ENCODE results near the gene HPN. TPM values are rescaled to one million over a fixed set of nuclear protein-coding genes. Genes with fewer than 3 reads are reported as not detected.
"Not testable (repeated sequence)": the region's sequence is repeated elsewhere in the genome, so short reads cannot be mapped to it uniquely, and the experiment has no call there.

Gene HPN
- total and polyA plus RNA-seq, 2 donors from 2014 or later: 134 to 331 TPM

DNA sequence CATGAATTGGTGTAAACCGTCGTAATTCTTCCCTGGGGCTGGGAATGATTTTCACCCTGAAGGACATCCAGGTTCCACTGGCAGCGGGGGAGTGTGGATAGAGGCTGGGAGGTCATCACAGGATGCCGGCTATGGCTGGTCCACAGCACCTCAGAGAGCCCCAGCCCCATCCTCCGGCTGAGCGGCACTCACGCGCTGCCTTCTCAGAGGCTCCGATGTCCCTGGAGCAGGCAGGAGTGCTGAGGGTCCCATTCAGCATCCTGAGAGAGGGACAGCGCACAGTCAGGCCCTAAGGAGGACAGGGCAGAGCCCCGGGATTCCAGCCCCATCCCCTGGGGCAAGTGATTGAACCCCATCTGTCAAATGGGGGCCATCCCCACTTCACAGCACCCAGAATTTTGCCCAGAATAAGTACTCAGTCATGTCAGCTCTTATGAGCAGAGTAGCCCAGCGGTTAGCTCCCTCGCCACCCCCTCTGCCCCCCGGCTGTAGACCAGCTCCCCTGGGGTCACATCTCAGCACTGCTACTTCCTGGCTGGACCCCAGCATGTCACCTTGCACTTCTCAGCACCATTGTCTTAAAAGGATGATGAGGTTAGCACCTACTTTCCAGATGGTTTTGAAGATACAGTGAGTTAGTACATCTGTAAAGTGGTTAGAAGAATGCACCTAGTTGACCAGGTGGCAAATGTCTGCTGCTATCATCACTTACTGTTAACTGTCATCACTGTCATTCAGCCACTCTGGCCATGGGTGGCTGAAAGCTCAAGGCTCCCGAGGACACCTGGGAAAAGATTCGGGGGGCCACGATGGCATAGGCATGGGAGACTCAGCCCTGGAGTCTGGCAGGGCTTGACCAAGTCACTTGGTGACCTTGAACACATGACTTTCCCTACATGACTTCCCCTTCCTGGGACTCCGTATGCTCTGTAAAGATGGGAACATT lies 29.5 kb upstream of the HPN start:
- no peak for FAIRE-seq
- TF ChIP-seq CTCF (IDR thresholded peaks at IDR 0.05; ENCODE audit: borderline replicate concordance, extremely low read depth, insufficient read depth): no peak
- H3K36me3 ChIP-seq (ENCODE audit: control insufficient read depth in 2 of 3, insufficient read depth in 3 of 3, low read length in 3 of 3): peaks cover 6 to 19% (median 6%) of the 10 kb centered on the region in 3 donors
- intact Hi-C loops (cut with DNase I): loop anchor here (5.0 kb wide), 1 partner anchor 40 kb away; no protein-coding TSS in a partner anchor
- peak in 1 of 5 donors; percentile 37 for DNase-seq
- H3K27ac ChIP-seq (ENCODE audit: low read depth in 2 of 2, low read length in 2 of 2): peak overlapping the region in 1 of 2 donors; percentile 15
- H3K9ac ChIP-seq (ENCODE audit: low read length in 3 of 3): no peak overlapping the region
- no peaks in the 10 kb centered on the region for H3K27me3 ChIP-seq (ENCODE audit: control insufficient read depth, insufficient read depth, low read length)
- no peak overlapping the region for H3K4me3 ChIP-seq (ENCODE audit: low read length in 3 of 3)
- H3K9me3 ChIP-seq (ENCODE audit: control insufficient read depth in 2 of 3, insufficient read depth in 1 of 3, low read length in 3 of 3): no peaks in the 10 kb centered on the region
- peaks cover 0 to 9% (median 0%) of the 10 kb centered on the region in 3 donors for H3K4me1 ChIP-seq (ENCODE audit: control insufficient read depth in 2 of 3, insufficient read depth in 2 of 3, low read depth in 1 of 3, low read length in 3 of 3)

- peaks cover 6 to 19% (median 7%) of the 10 kb centered on the region in 3 donors for H3K36me3 ChIP-seq (ENCODE audit: control insufficient read depth in 2 of 3, insufficient read depth in 3 of 3, low read length in 3 of 3)
- intact Hi-C loops (cut with DNase I): loop anchor here (5.0 kb wide), 1 partner anchor 41 kb away; no protein-coding TSS in a partner anchor
- H3K27me3 ChIP-seq (ENCODE audit: control insufficient read depth, insufficient read depth, low read length): no peaks in the 10 kb centered on the region
- H3K9ac ChIP-seq (ENCODE audit: low read length in 3 of 3): no peak overlapping the region
- no peaks in the 10 kb centered on the region for H3K9me3 ChIP-seq (ENCODE audit: control insufficient read depth in 2 of 3, insufficient read depth in 1 of 3, low read length in 3 of 3)
- peak; percentile 92 for TF ChIP-seq CTCF (IDR thresholded peaks at IDR 0.05; ENCODE audit: borderline replicate concordance, extremely low read depth, insufficient read depth)
- H3K4me1 ChIP-seq (ENCODE audit: control insufficient read depth in 2 of 3, insufficient read depth in 2 of 3, low read depth in 1 of 3, low read length in 3 of 3): peaks cover 0 to 9% (median 0%) of the 10 kb centered on the region in 3 donors
- no peak for FAIRE-seq
- no peak overlapping the region for H3K27ac ChIP-seq (ENCODE audit: low read depth in 2 of 2, low read length in 2 of 2)
- peak; percentile 64 to 91 (median 81) for DNase-seq
- no peak overlapping the region for H3K4me3 ChIP-seq (ENCODE audit: low read length in 3 of 3)
Observed at GRCh38 chr19:35013041-35013819, 28.3 kb upstream of the HPN start.

GRCh38 chr19:35013820-35014754 lies 27.4 kb upstream of the HPN start:
- no peak overlapping the region for H3K4me3 ChIP-seq (ENCODE audit: low read length in 3 of 3)
- H3K4me1 ChIP-seq (ENCODE audit: control insufficient read depth in 2 of 3, insufficient read depth in 2 of 3, low read depth in 1 of 3, low read length in 3 of 3): peaks cover 0 to 9% (median 0%) of the 10 kb centered on the region in 3 donors
- TF ChIP-seq CTCF (IDR thresholded peaks at IDR 0.05; ENCODE audit: borderline replicate concordance, extremely low read depth, insufficient read depth): no peak
- FAIRE-seq: no peak
- peaks cover 6 to 26% (median 9%) of the 10 kb centered on the region in 3 donors for H3K36me3 ChIP-seq (ENCODE audit: control insufficient read depth in 2 of 3, insufficient read depth in 3 of 3, low read length in 3 of 3)
- H3K27ac ChIP-seq (ENCODE audit: low read depth in 2 of 2, low read length in 2 of 2): no peak overlapping the region
- H3K9me3 ChIP-seq (ENCODE audit: control insufficient read depth in 2 of 3, insufficient read depth in 1 of 3, low read length in 3 of 3): no peaks in the 10 kb centered on the region
- H3K9ac ChIP-seq (ENCODE audit: low read length in 3 of 3): no peak overlapping the region
- peak in 1 of 5 donors; percentile 39 for DNase-seq
- no peaks in the 10 kb centered on the region for H3K27me3 ChIP-seq (ENCODE audit: control insufficient read depth, insufficient read depth, low read length)
- intact Hi-C loops (cut with DNase I): loop anchor here (5.0 kb wide), 1 partner anchor 42 kb away; no protein-coding TSS in a partner anchor

DNA sequence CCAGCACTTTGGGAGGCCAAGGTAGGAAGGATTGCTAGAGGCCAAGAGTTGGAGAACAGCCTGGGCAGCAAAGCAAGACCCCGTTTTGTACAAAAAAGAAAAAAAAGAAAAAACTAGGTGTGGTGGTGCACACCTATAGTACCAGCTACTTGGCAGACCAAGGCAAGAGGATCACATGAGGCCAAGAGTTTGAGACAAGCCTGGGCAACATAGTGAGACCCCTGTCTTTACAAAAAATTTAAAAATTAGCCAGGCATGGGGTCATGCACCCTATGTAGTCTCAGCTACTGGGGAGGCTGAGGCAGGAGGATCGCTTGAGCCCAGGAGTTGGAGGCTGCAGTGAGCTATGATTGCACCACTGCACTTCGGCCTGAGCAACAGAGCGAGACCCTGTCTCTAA lies 26.7 kb upstream of the HPN start:
- not testable (repeated sequence) for H3K4me3 ChIP-seq (ENCODE audit: low read length in 3 of 3); H3K4me1 ChIP-seq (ENCODE audit: control insufficient read depth in 2 of 3, insufficient read depth in 2 of 3, low read depth in 1 of 3, low read length in 3 of 3); FAIRE-seq; H3K27me3 ChIP-seq (ENCODE audit: control insufficient read depth, insufficient read depth, low read length); H3K27ac ChIP-seq (ENCODE audit: low read depth in 2 of 2, low read length in 2 of 2); H3K9me3 ChIP-seq (ENCODE audit: control insufficient read depth in 2 of 3, insufficient read depth in 1 of 3, low read length in 3 of 3); DNase-seq; H3K9ac ChIP-seq (ENCODE audit: low read length in 3 of 3)
- intact Hi-C loops (cut with DNase I): loop anchor here (5.0 kb wide), 1 partner anchor 42 kb away; no protein-coding TSS in a partner anchor
- peaks cover 11 to 25% (median 12%) of the 10 kb centered on the region in 3 donors for H3K36me3 ChIP-seq (ENCODE audit: control insufficient read depth in 2 of 3, insufficient read depth in 3 of 3, low read length in 3 of 3)
